Measurements from ENCODE around the gene HAP1. TPM values are rescaled to one million over a fixed set of nuclear protein-coding genes. Genes with fewer than 3 reads are reported as not detected.
"Not testable (repeated sequence)": the region's sequence is repeated elsewhere in the genome, so short reads cannot be mapped to it uniquely, and the experiment has no call there.

Gene HAP1
- total RNA-seq, 1 donor from 2014 or later = 1.2 TPM

- Histone ChIP-seq H3K4me3 (no peak overlapping the region), H3K36me3 (no peaks in the 10 kb centered on the region), H3K9me3 (no peaks in the 10 kb centered on the region), H3K27ac (peak overlapping the region; percentile 18), H3K4me1 (no peaks in the 10 kb centered on the region), H3K27me3 (no peaks in the 10 kb centered on the region)
- no peak for DNase-seq (ENCODE audit: extremely low spot score in 2 of 2)
- TF ChIP-seq POLR2A (IDR thresholded peaks at IDR 0.05) (no peak), CTCF (IDR thresholded peaks at IDR 0.05) (no peak), POLR2AphosphoS5 (IDR thresholded peaks at IDR 0.05; ENCODE audit: insufficient read depth in 1 of 2, low read depth in 1 of 2) (no peak)
- intact Hi-C loops (cut with DNase I) = no loop called here
These were observed 29.0 kb downstream of the HAP1 start for GRCh38 chr17:41705271-41705991.

GRCh38 chr17:41702712-41703111 lies 31.7 kb downstream of the HAP1 start:
- intact Hi-C loops (cut with DNase I) = no loop called here
- Histone ChIP-seq H3K4me1 (no peaks in the 10 kb centered on the region), H3K36me3 (no peaks in the 10 kb centered on the region), H3K4me3 (no peak overlapping the region), H3K9me3 (no peaks in the 10 kb centered on the region), H3K27me3 (no peaks in the 10 kb centered on the region), H3K27ac (no peak overlapping the region)
- no peak for DNase-seq (ENCODE audit: extremely low spot score in 2 of 2)
- TF ChIP-seq CTCF (IDR thresholded peaks at IDR 0.05) = no peak
- no peak for TF ChIP-seq POLR2A (IDR thresholded peaks at IDR 0.05)
- TF ChIP-seq POLR2AphosphoS5 (IDR thresholded peaks at IDR 0.05; ENCODE audit: insufficient read depth in 1 of 2, low read depth in 1 of 2) = no peak

- peaks cover 12% of the 10 kb centered on the region for H3K4me1 ChIP-seq
- intact Hi-C loops (cut with DNase I); H3K27ac ChIP-seq; DNase-seq (ENCODE audit: extremely low spot score in 2 of 2); H3K4me3 ChIP-seq; H3K27me3 ChIP-seq; H3K36me3 ChIP-seq; H3K9me3 ChIP-seq: not testable (repeated sequence)
These were observed 33.6 kb downstream of the HAP1 start for GRCh38 chr17:41700843-41701242.

- TF ChIP-seq POLR2A (IDR thresholded peaks at IDR 0.05) (no peak), POLR2AphosphoS5 (IDR thresholded peaks at IDR 0.05; ENCODE audit: insufficient read depth in 1 of 2, low read depth in 1 of 2) (peak in 1 of 2 donors; percentile 94)
- Histone ChIP-seq H3K4me1 (peaks cover 17% of the 10 kb centered on the region), H3K27me3 (no peaks in the 10 kb centered on the region), H3K9me3 (no peaks in the 10 kb centered on the region), H3K27ac (peak overlapping the region; percentile 85), H3K36me3 (peaks cover 0 to 27% of the 10 kb centered on the region in 2 donors), H3K4me3 (no peak overlapping the region)
- intact Hi-C loops (cut with DNase I) = no loop called here
- DNase-seq (ENCODE audit: extremely low spot score in 2 of 2) = peak in 1 of 2 donors; percentile 96
These were observed 37.1 kb downstream of the HAP1 start for GRCh38 chr17:41697122-41697962.

GRCh38 chr17:41695954-41696757 lies 38.3 kb downstream of the HAP1 start:
- DNase-seq (ENCODE audit: extremely low spot score in 2 of 2) = no peak
- Histone ChIP-seq H3K4me1 (peaks cover 24% of the 10 kb centered on the region), H3K27ac (peak overlapping the region; percentile 85), H3K36me3 (peaks cover 2 to 39% of the 10 kb centered on the region in 2 donors), H3K27me3 (no peaks in the 10 kb centered on the region), H3K4me3 (no peak overlapping the region), H3K9me3 (no peaks in the 10 kb centered on the region)
- intact Hi-C loops (cut with DNase I) = no loop called here
- TF ChIP-seq POLR2AphosphoS5 (IDR thresholded peaks at IDR 0.05; ENCODE audit: insufficient read depth in 1 of 2, low read depth in 1 of 2) = no peak
- peak; percentile 25 to 69 (median 55) for TF ChIP-seq CTCF (IDR thresholded peaks at IDR 0.05)
